ENCODE results near the gene OR56A4. TPM values are rescaled to one million over a fixed set of nuclear protein-coding genes. Genes with fewer than 3 reads are reported as not detected.
"Not testable (repeated sequence)": the region's sequence is repeated elsewhere in the genome, so short reads cannot be mapped to it uniquely, and the experiment has no call there.

Gene OR56A4
- total RNA-seq, 1 experiment from 2014 or later = not detected

DNA sequence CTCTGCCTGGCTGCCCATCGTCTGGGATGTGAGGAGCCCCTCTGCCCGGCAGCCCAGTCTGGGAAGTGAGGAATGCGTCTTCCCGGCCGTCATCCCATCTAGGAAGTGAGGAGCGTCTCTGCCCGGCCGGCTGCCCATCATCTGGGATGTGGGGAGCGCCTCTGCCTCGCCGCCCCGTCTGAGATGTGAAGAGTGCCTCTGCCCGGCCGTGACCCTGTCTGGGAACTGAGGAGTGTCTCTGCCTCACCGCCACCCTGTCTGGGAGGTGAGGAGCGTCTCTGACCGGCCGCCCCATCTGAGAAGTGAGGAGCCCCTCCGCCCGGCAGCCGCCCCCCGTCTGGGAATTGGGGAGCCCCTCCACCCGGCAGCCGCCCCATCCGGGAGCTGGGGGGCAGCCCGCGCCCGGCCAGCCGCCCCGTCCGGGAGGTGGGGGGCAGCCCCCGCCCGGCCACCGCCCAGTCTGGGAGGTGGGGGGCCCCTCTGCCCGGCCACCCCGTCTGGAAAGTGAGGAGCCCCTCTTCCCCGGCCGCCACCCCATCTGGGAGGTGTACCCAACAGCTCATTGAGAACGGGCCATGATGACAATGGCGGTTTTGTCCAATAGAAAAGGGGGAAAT, 45.9 kb downstream of the OR56A4 start:
- not testable (repeated sequence) for DNase-seq (ENCODE audit: low spot score)

GRCh38 chr11:5955586-5955985, 51.2 kb downstream of the OR56A4 start:
- DNase-seq (ENCODE audit: low spot score) = no peak

Other genes starting within 250 kb of the OR56A4 start
- not detected in 2 replicates for gene OR52N5, start 223.6 kb downstream of the OR56A4 start, total RNA-seq (2014; rRNA removed; shearing (Covaris generic))
- not detected in 2 replicates for gene OR52N1, start 215.7 kb downstream of the OR56A4 start, total RNA-seq (2014; rRNA removed; shearing (Covaris generic))
- not detected in 2 replicates for gene OR52N2, start 198.0 kb downstream of the OR56A4 start, total RNA-seq (2014; rRNA removed; shearing (Covaris generic))
- not detected in 2 replicates for gene OR52E6, start 165.0 kb downstream of the OR56A4 start, total RNA-seq (2014; rRNA removed; shearing (Covaris generic))
- gene OR52E8, start 149.3 kb downstream of the OR56A4 start, total RNA-seq (2014; rRNA removed; shearing (Covaris generic)) = not detected in 2 replicates
- gene OR52E4, start 126.3 kb downstream of the OR56A4 start, total RNA-seq (2014; rRNA removed; shearing (Covaris generic)) = not detected in 2 replicates
- gene OR52E5, start 113.7 kb downstream of the OR56A4 start, total RNA-seq (2014; rRNA removed; shearing (Covaris generic)) = not detected in 2 replicates
- gene OR56A3, start 64.7 kb downstream of the OR56A4 start, total RNA-seq (2014; rRNA removed; shearing (Covaris generic)) = not detected in 2 replicates
- not detected in 2 replicates for gene OR56A5, start 38.5 kb downstream of the OR56A4 start, total RNA-seq (2014; rRNA removed; shearing (Covaris generic))
- not detected in 2 replicates for gene OR52L1, start 20.0 kb downstream of the OR56A4 start, total RNA-seq (2014; rRNA removed; shearing (Covaris generic))
- 0.04 TPM in 1 of 2 replicates, not detected in the other for gene OR56A1, start 23.8 kb upstream of the OR56A4 start, total RNA-seq (2014; rRNA removed; shearing (Covaris generic))
- gene OR56B4, start 100.7 kb upstream of the OR56A4 start, total RNA-seq (2014; rRNA removed; shearing (Covaris generic)) = not detected in 2 replicates
- not detected in 2 replicates for gene OR52B2, start 163.4 kb upstream of the OR56A4 start, total RNA-seq (2014; rRNA removed; shearing (Covaris generic))
- not detected in 2 replicates for gene OR52W1, start 192.3 kb upstream of the OR56A4 start, total RNA-seq (2014; rRNA removed; shearing (Covaris generic))
- gene C11orf42, start 198.6 kb upstream of the OR56A4 start, total RNA-seq (2014; rRNA removed; shearing (Covaris generic)) = not detected in 2 replicates
- 5.0 and 7.1 TPM in 2 replicates for gene FHIP1B, start 227.7 kb upstream of the OR56A4 start, total RNA-seq (2014; rRNA removed; shearing (Covaris generic))
- not detected in 2 replicates for gene CNGA4, start 232.1 kb upstream of the OR56A4 start, total RNA-seq (2014; rRNA removed; shearing (Covaris generic))